Thoracic aorta (tissue), 2 donors: ENCODE data around the gene KIAA1671. TPM values are rescaled to one million over a fixed set of nuclear protein-coding genes. Genes with fewer than 3 reads are reported as not detected.

Experiments
- ATAC-seq: fragments of 150-250 bp; one replicate; pipeline ENCODE4 v1.8.0; 2017; ENCODE audit warnings: low read depth; ENCODE audit not compliant: insufficient number of reproducible peaks, low FRiP score
- DNase-seq: peaks from one replicate; pipeline ENCODE4 v3.0.0-alpha.2; 2020; ENCODE audit warnings: low spot score
- H3K27ac ChIP-seq, 2 donors: fragments of 200-600 bp; sonication (generic); 1 replicate in 1 of 2; 2 replicates in 1 of 2; pipeline ENCODE4 v1.5.1; 2016; ENCODE audit warnings: mild to moderate bottlenecking in 2 of 2, moderate library complexity in 2 of 2
- H3K27me3 ChIP-seq: fragments of 200-600 bp; sonication (generic); replicated peaks from 2 replicates; pipeline ENCODE4 v1.6.0; 2016; ENCODE audit warnings: mild to moderate bottlenecking; ENCODE audit not compliant: insufficient read depth
- H3K36me3 ChIP-seq: fragments of 200-600 bp; sonication (generic); one replicate; pipeline ENCODE4 v1.5.1; 2016
- H3K4me1 ChIP-seq, 2 donors: fragments of 200-600 bp; sonication (generic); 1 replicate in 1 of 2; 2 replicates in 1 of 2; pipeline versions ENCODE4 v1.5.1 to v1.6.0; 2016; ENCODE audit warnings: low read depth in 2 of 2, mild to moderate bottlenecking in 1 of 2; ENCODE audit not compliant: control insufficient read depth in 1 of 2
- H3K4me3 ChIP-seq: fragments of 200-600 bp; sonication (generic); 2 replicates; pipeline ENCODE4 v1.5.1; 2016; ENCODE audit warnings: mild to moderate bottlenecking
- H3K9me3 ChIP-seq: fragments of 200-600 bp; sonication (generic); 2 replicates; pipeline ENCODE4 v1.5.1; 2016
- total RNA-seq, 2 donors: library from RNA; depleted of rRNA; stranded (reverse); fragments of >200 nt; gene quantifications; one replicate each; pipeline versions ENCODE4 v1.1.0 to v1.2.3, GENCODE V29; 2016
- TF ChIP-seq, protein P1 (sequence below): fragments of 200-600 bp; sonication (generic); IDR thresholded peaks from one replicate; pipeline ENCODE4 v1.5.1; 2019; ENCODE audit warnings: antibody characterized with exemption

KIAA1671 gene
- total RNA-seq, 2 donors from 2014 or later: 57.8 to 86.8 TPM

GRCh38 chr22:25085156-25085555 is 132.6 kb downstream of the KIAA1671 start:
- Histone ChIP-seq H3K4me3 (no peak overlapping the region), H3K9me3 (no peaks in the 10 kb centered on the region), H3K4me1 (peaks cover 52 to 98% of the 10 kb centered on the region in 2 donors), H3K27me3 (no peaks in the 10 kb centered on the region), H3K36me3 (no peaks in the 10 kb centered on the region), H3K27ac (peak overlapping the region; percentile 86 to 91)
- DNase-seq (no peak), ATAC-seq (no peak)
- TF ChIP-seq, protein P1, sequence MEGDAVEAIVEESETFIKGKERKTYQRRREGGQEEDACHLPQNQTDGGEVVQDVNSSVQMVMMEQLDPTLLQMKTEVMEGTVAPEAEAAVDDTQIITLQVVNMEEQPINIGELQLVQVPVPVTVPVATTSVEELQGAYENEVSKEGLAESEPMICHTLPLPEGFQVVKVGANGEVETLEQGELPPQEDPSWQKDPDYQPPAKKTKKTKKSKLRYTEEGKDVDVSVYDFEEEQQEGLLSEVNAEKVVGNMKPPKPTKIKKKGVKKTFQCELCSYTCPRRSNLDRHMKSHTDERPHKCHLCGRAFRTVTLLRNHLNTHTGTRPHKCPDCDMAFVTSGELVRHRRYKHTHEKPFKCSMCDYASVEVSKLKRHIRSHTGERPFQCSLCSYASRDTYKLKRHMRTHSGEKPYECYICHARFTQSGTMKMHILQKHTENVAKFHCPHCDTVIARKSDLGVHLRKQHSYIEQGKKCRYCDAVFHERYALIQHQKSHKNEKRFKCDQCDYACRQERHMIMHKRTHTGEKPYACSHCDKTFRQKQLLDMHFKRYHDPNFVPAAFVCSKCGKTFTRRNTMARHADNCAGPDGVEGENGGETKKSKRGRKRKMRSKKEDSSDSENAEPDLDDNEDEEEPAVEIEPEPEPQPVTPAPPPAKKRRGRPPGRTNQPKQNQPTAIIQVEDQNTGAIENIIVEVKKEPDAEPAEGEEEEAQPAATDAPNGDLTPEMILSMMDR: no peak

DNA sequence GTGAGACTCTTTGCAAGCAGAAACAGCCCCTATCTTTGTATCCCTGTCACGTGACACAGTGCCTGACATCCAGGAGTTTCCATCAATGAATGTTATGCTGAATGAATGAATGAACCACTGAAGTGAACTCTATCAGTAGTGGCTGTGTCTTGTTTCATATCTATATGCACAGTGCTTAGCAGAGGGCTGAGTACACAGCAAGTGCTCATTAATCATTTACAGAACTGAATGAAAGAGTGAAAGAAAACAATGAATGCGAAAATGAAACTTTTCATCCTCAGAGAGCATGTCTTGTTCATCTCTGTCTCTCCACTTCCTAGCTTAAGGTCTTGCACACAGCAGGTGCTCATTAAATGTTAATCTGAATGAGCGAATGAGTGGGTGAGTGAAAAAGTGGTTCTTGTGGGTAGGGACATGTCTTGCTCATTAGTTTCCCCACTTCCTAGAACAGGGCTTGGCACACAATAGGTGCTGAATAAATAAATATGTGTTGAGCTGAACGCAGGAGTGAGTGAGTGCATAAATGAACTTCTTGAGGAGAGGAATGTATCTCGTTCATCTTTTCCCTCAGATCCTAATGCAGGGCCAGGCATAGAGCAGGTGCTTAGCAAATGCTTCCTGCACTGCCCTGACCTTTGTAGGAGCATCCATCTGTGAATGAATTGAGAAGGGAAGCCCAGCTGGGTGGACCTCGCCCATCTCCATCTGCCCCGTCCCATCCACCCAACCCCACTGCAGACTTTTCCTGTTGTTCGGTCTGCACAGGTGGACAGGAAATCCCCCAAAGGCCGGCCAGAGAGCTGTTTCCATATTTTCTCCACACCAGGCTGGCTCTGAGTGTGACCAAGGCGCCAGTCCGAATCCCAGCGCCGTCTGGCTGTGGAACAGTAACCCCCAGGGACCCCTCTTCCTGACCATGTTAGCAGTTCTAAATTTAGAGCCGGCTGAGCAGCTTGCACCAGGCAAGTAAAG is 133.7 kb downstream of the KIAA1671 start:
- Histone ChIP-seq H3K27ac (peak overlapping the region; percentile 86 to 91), H3K36me3 (no peaks in the 10 kb centered on the region), H3K4me3 (peak overlapping the region; percentile 43), H3K27me3 (no peaks in the 10 kb centered on the region), H3K4me1 (peaks cover 47 to 98% of the 10 kb centered on the region in 2 donors), H3K9me3 (no peaks in the 10 kb centered on the region)
- TF ChIP-seq, protein P1: no peak
- DNase-seq: peak; percentile 60
- ATAC-seq: peak; percentile 54

DNA sequence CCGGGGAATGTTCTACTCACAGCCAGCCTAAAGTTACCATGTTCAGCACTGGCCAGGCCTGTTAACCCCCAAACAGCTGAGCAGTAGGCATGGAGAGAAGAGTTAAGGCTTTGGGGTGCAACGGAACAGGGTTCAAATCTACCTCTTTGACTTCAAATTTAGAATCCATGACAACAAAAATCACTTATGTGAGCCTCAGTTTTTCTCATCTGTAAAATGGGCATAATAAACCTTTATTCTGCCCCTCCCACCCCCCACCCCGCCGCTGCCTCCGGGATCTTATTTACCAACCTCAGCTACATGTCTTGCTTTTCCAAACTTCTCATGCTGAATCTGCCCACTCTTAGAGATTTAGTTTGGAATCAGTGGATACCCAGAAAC is 134.4 kb downstream of the KIAA1671 start:
- no peak for ATAC-seq
- Histone ChIP-seq H3K9me3 (no peaks in the 10 kb centered on the region), H3K36me3 (no peaks in the 10 kb centered on the region), H3K4me1 (peaks cover 42 to 98% of the 10 kb centered on the region in 2 donors), H3K27me3 (no peaks in the 10 kb centered on the region), H3K4me3 (peak overlapping the region; percentile 43), H3K27ac (peak overlapping the region; percentile 86 to 91)
- DNase-seq: no peak
- TF ChIP-seq, protein P1: no peak

- ATAC-seq: no peak
- Histone ChIP-seq H3K36me3 (no peaks in the 10 kb centered on the region), H3K27ac (peak overlapping the region; percentile 36 to 73)
These were observed 137.8 kb downstream of the KIAA1671 start for GRCh38 chr22:25090225-25090890.

More at GRCh38 chr22:25090225-25090890, 137.8 kb downstream of the KIAA1671 start:
- TF ChIP-seq, protein P1: no peak
- no peaks in the 10 kb centered on the region for H3K27me3 ChIP-seq
- DNase-seq: no peak
- peaks cover 45 to 93% of the 10 kb centered on the region in 2 donors for H3K4me1 ChIP-seq
- no peaks in the 10 kb centered on the region for H3K9me3 ChIP-seq
- H3K4me3 ChIP-seq: no peak overlapping the region
